Astrocyte (in vitro differentiated cells and primary cell): Measurements from ENCODE around the gene SLC39A10.
"Not testable (repeated sequence)": the region's sequence is repeated elsewhere in the genome, so short reads cannot be mapped to it uniquely, and the experiment has no call there.

Experiments
- CTCF ChIP-seq: IDR thresholded peaks from 2 replicates; pipeline ENCODE4 v1.5.1; 2011; ENCODE audit warnings: low read depth, mild to moderate bottlenecking, inconsistent platforms, low read length, moderate library complexity; ENCODE audit not compliant: insufficient read depth
- EZH2 ChIP-seq: IDR thresholded peaks from 2 replicates; pipeline ENCODE4 v1.6.1; 2012; ENCODE audit warnings: mild to moderate bottlenecking, low read length, inconsistent platforms; ENCODE audit not compliant: insufficient read depth

DNA sequence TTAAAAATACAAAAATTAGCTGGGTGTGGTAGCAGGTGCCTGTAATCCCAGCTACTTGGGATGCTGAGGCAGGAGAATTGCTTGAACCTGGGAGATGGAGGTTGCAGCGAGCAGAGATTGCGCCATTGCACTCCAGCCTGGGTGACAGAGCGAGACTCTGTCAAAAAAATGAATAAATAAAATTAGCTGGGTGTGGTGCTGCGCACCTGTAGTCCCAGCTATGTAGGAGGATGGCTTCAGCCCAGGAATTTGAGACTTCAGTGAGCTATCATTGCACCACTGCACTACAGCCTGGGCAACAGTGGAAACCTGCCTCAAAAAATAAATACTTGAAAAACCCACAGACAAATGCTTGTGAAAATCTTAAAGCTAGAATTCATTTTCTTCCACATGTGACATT, 8.1 kb downstream of the SLC39A10 start:
- TF ChIP-seq CTCF, EZH2: not testable (repeated sequence)
